NCI-H2227 (cell line): ENCODE data around the gene LPCAT3.

Source experiments
- DNase-seq: peaks from one replicate; lab custom pipeline; 2025; ENCODE audit not compliant: unreplicated experiment; lab: John Stamatoyannopoulos, UW

The LPCAT3 gene

DNA sequence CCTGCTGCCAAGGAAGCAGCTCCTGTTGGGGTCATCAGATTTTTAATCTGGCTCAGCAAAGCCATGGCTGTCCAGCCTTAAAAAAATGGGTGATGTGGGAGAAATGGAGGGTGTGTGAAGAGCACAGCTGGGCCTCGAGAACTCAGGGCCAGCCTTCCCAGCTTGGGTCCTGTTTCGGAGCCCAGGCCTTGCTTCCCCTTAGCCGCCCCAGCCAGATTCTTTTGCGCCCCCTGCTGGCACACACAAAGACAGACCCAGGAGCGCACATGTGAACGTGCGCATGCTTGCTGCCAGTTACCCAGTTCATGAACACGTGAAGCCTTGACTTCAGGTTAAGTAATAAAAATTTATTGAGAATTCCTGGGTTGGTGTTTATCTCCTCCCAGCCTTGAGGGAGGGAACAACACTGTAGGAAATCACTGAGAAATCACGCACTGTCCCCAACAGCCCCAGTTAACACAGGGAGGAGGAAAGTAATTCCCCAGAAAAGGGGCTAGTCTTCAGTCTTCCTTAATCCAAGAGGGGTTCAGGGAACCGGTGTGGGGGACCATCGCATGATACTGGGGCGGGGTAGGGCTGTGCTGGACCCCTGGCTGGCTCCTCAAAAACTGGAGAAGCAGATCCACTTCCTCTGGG is 53.1 kb downstream of the LPCAT3 start:
- DNase-seq: peak; percentile 83

- DNase-seq: no peak
Measured at GRCh38 chr12:6964605-6965025, 53.7 kb downstream of the LPCAT3 start.

GRCh38 chr12:6963791-6964413 is 54.4 kb downstream of the LPCAT3 start:
- DNase-seq: no peak

DNA sequence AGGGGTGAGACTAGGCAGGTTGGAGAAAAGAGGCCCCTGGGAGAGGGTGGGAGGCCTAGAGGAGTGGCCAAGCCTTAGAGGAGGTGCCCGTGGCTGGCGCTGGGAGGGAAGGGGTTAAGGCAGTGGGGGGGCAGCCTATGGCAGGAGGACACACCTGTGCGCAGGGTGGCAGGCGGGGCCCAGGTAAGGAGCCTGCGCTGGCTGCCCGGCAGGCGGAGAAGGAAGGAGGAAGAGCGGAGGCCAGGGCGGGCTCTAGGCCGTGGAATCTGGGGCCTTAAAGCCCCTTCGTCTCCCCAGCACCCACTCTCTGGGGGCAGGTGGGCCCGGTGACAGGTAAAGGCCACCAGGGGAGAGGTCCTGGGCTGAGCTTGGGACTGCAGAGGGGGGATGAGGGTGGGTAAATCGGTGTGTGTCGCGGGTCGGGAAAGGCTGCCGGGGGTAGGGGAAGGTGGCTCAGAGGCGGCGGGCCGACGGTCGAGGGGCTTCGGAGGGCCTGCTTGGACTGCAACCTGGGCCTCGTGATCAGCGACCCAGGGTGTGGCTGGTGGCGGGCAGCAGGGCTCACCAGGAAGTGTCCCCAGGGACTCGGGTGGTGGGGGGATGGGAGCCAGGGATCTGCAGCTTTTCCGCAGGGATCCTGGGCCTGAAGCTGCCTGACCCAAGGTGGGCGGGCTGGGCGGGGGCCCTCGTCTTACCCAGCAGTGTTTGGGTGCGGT is 55.1 kb downstream of the LPCAT3 start:
- DNase-seq: no peak

- no peak for DNase-seq
Measured at GRCh38 chr12:6962285-6963015, 55.8 kb downstream of the LPCAT3 start.

- peak; percentile 82 for DNase-seq
Measured at GRCh38 chr12:6961695-6962284, 56.5 kb downstream of the LPCAT3 start.

- DNase-seq: no peak
Measured at GRCh38 chr12:6961278-6961694, 57.0 kb downstream of the LPCAT3 start.

DNA sequence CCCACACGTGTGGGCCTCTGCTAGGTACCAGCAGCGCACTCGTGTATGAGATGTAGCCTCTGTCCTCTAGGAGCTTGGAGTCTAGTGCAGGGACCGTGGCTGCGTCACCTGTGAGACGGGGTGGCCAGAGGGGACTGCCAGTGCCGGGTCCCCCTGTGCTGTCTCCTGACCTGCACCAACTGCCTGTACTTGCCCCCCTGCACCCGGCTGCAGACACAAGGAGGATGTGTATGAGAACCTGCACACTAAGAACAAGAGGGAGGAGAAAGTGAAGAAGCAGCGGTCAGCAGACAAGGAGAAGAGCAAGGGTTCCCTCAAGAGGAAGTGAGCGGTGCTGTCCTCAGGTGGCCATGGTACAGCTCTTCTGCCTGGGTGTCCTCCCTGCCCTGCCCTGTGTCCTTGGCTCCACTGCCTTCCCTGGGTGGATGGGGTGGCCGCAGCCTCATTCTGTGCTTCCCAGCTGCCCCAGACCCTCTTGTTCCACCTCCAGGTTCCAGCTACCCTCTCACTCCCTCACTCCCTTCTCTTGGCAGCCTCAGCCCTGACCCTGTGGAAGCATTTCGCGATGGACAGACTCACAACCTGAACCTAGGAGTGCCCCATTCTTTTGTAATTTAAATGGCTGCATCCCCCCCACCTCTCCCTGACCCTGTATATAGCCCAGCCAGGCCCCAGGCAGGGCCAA is 57.5 kb downstream of the LPCAT3 start:
- DNase-seq: no peak

DNA sequence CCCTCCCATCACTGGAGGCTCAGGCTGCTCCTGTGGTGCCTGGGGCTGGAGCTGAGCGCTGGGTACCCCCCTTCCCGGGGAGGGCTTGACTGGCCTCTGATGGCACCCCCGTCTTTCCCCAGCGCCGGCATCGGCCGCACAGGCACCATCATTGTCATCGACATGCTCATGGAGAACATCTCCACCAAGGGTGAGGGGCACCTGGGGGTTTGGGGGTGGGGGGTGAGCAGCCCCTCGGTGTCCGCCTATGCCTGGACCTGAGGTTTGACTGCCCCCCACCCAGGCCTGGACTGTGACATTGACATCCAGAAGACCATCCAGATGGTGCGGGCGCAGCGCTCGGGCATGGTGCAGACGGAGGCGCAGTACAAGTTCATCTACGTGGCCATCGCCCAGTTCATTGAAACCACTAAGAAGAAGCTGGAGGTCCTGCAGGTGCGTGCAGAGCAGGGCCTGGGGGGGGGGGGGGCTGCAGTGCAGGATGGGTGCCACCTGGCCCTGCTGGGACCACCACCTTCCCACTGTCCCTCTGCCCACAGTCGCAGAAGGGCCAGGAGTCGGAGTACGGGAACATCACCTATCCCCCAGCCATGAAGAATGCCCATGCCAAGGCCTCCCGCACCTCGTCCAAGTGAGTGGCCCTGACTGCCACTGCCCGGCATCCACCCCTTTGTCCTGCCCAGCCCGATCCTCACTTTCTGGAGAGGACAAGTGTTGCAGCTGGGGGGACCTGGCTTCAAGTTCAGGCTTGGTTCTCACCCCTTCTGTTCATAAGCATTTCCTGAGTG is 58.3 kb downstream of the LPCAT3 start:
- no peak for DNase-seq

GRCh38 chr12:6959058-6959804 is 59.0 kb downstream of the LPCAT3 start:
- no peak for DNase-seq

GRCh38 chr12:6958609-6959057 is 59.6 kb downstream of the LPCAT3 start:
- no peak for DNase-seq

GRCh38 chr12:6957741-6958608 is 60.3 kb downstream of the LPCAT3 start:
- no peak for DNase-seq

GRCh38 chr12:6957151-6957701 is 61.0 kb downstream of the LPCAT3 start:
- no peak for DNase-seq

DNA sequence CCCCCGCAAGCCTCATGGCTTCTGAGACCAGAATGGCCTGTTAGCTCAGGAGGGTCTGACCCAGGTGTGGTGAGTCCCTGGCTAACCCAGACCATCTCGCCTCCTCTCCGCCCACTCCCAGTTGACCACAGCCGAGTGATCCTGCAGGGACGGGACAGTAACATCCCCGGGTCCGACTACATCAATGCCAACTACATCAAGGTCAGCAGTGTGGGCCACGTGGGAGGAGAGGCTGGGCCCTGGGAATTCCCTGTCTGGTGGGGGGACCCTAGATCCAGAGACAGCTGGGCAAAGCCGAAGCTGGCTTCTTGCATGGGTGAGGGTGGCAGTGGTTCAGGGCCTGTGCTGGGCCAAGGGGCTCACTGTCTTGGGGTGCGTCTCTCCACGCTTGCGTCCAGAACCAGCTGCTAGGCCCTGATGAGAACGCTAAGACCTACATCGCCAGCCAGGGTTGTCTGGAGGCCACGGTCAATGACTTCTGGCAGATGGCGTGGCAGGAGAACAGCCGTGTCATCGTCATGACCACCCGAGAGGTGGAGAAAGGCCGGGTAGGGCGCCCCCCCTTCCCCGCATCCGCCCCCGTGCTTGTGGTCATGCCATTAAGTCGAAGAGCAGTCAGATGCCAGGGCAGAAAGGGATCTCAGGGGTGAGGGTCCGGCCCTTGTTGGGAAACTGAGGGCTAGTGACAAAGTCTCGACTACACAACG is 62.1 kb downstream of the LPCAT3 start:
- no peak for DNase-seq

DNA sequence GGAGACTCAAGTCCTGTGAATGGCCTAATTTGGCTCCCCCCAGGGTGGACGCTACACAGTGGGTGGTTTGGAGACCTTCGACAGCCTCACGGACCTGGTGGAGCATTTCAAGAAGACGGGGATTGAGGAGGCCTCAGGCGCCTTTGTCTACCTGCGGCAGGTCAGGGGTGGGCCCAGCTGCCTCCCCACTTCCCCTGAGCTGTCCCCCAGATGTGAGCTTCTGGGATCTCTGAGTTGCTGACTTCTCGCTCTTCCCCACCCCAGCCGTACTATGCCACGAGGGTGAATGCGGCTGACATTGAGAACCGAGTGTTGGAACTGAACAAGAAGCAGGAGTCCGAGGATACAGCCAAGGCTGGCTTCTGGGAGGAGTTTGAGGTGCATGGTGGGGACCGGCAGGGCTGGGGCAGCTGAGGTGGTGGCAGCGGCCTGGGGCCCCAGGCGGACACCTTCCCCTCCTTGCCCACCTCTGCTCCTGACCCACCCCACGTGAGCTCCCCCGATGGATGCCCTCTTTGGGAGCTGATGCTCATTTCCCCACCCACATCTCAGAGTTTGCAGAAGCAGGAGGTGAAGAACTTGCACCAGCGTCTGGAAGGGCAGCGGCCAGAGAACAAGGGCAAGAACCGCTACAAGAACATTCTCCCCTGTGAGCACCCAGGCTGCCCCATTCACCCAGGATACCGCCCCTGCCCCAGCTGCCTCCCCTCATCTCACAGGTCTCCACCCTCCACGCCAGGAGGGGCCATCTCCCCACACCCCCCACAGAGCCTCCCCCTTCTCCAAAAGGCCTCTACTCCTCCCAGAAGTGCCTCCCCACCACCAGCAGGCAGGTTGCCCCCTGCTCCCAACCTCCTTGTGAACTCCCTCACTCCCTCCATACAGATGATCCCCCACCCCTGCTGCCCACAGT is 62.9 kb downstream of the LPCAT3 start:
- no peak for DNase-seq
